Measurements from ENCODE around the gene RAB3GAP1.

DNA sequence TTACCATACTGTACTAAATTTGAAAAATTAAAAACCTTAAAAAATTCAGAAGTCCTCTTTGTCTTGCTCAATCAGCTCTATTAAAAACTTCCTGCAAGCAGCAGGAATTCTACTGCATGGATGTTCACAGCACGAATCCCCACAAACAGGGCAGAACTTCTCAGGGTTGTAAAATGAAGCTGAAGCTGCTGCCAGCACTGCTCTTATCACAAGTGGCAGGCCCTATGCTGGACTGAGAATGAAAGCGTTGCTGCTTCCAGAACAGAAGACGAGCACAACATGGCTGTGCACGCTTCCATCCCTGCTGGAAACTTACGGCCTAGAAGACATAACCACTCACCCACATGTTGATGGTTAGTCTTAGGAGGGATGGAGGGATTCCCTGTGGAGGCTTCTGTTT lies 134.0 kb downstream of the RAB3GAP1 start:
- TF ChIP-seq, protein P1, sequence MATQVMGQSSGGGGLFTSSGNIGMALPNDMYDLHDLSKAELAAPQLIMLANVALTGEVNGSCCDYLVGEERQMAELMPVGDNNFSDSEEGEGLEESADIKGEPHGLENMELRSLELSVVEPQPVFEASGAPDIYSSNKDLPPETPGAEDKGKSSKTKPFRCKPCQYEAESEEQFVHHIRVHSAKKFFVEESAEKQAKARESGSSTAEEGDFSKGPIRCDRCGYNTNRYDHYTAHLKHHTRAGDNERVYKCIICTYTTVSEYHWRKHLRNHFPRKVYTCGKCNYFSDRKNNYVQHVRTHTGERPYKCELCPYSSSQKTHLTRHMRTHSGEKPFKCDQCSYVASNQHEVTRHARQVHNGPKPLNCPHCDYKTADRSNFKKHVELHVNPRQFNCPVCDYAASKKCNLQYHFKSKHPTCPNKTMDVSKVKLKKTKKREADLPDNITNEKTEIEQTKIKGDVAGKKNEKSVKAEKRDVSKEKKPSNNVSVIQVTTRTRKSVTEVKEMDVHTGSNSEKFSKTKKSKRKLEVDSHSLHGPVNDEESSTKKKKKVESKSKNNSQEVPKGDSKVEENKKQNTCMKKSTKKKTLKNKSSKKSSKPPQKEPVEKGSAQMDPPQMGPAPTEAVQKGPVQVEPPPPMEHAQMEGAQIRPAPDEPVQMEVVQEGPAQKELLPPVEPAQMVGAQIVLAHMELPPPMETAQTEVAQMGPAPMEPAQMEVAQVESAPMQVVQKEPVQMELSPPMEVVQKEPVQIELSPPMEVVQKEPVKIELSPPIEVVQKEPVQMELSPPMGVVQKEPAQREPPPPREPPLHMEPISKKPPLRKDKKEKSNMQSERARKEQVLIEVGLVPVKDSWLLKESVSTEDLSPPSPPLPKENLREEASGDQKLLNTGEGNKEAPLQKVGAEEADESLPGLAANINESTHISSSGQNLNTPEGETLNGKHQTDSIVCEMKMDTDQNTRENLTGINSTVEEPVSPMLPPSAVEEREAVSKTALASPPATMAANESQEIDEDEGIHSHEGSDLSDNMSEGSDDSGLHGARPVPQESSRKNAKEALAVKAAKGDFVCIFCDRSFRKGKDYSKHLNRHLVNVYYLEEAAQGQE (tag by site-specific recombination; IDR thresholded peaks at IDR 0.05), result no peak
- TF ChIP-seq, protein P2, sequence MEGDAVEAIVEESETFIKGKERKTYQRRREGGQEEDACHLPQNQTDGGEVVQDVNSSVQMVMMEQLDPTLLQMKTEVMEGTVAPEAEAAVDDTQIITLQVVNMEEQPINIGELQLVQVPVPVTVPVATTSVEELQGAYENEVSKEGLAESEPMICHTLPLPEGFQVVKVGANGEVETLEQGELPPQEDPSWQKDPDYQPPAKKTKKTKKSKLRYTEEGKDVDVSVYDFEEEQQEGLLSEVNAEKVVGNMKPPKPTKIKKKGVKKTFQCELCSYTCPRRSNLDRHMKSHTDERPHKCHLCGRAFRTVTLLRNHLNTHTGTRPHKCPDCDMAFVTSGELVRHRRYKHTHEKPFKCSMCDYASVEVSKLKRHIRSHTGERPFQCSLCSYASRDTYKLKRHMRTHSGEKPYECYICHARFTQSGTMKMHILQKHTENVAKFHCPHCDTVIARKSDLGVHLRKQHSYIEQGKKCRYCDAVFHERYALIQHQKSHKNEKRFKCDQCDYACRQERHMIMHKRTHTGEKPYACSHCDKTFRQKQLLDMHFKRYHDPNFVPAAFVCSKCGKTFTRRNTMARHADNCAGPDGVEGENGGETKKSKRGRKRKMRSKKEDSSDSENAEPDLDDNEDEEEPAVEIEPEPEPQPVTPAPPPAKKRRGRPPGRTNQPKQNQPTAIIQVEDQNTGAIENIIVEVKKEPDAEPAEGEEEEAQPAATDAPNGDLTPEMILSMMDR (tag by site-specific recombination; IDR thresholded peaks at IDR 0.05), result no peak
- TF ChIP-seq ZNF140 (tag by site-specific recombination; IDR thresholded peaks at IDR 0.05) (no peak), ZBTB8A (tag by site-specific recombination; IDR thresholded peaks at IDR 0.05) (no peak), KLF9 (tag by site-specific recombination; IDR thresholded peaks at IDR 0.05; ENCODE audit: low read depth) (no peak)

All from HEK293 (cell line).